Measurements from ENCODE around the gene ZNF784. TPM values are rescaled to one million over a fixed set of nuclear protein-coding genes. Genes with fewer than 3 reads are reported as not detected.

The ZNF784 gene
- total and polyA plus RNA-seq, 7 donors: 2.8 to 9.1 (median 7.2) TPM

- 58 to 82% methylated on average over 2 of the region's 2 CpGs for WGBS, 2 donors
- Histone ChIP-seq H3K27me3 (no peaks in the 10 kb centered on the region), H3K4me3 (no peak overlapping the region), H3K4me1 (peaks cover 0 to 18% (median 17%) of the 10 kb centered on the region in 4 donors), H3K27ac (no peak overlapping the region), H3K9me3 (no peaks in the 10 kb centered on the region), H3K36me3 (peaks cover 36 to 72% (median 56%) of the 10 kb centered on the region in 4 donors)
- intact Hi-C loops (cut with DNase I): loop anchor here (10.0 kb wide), 1 partner anchor 606 kb away; the partner anchor contains the start of gene RDH13
- no peak for DNase-seq
- TF ChIP-seq EP300 (IDR thresholded peaks at IDR 0.05): no peak
- TF ChIP-seq POLR2A (IDR thresholded peaks at IDR 0.05): no peak
- no peak for TF ChIP-seq POLR2AphosphoS5 (IDR thresholded peaks at IDR 0.05)
- no peak for TF ChIP-seq CTCF (IDR thresholded peaks at IDR 0.05)
Measured at GRCh38 chr19:55671054-55671378, 46.6 kb upstream of the ZNF784 start.

- Histone ChIP-seq H3K27ac (no peak overlapping the region), H3K36me3 (peaks cover 39 to 78% (median 62%) of the 10 kb centered on the region in 4 donors), H3K27me3 (no peaks in the 10 kb centered on the region), H3K9me3 (no peaks in the 10 kb centered on the region), H3K4me1 (peaks cover 0 to 14% (median 12%) of the 10 kb centered on the region in 4 donors), H3K4me3 (no peak overlapping the region)
- intact Hi-C loops (cut with DNase I): loop anchor here (10.0 kb wide), 1 partner anchor 606 kb away; the partner anchor contains the start of gene RDH13
- no peak for TF ChIP-seq POLR2A (IDR thresholded peaks at IDR 0.05)
- TF ChIP-seq POLR2AphosphoS5 (IDR thresholded peaks at IDR 0.05): no peak
- no peak for TF ChIP-seq CTCF (IDR thresholded peaks at IDR 0.05)
- TF ChIP-seq EP300 (IDR thresholded peaks at IDR 0.05): no peak
- 77 to 85% methylated on average over 23 of the region's 23 CpGs for WGBS, 2 donors
- peak; percentile 85 for DNase-seq
Measured at GRCh38 chr19:55670280-55671053, 46.1 kb upstream of the ZNF784 start.

GRCh38 chr19:55669418-55670279 is 45.3 kb upstream of the ZNF784 start:
- Histone ChIP-seq H3K4me3 (no peak overlapping the region), H3K36me3 (peaks cover 39 to 83% (median 64%) of the 10 kb centered on the region in 4 donors), H3K4me1 (peaks cover 0 to 12% (median 9%) of the 10 kb centered on the region in 4 donors), H3K27ac (no peak overlapping the region), H3K9me3 (no peaks in the 10 kb centered on the region), H3K27me3 (no peaks in the 10 kb centered on the region)
- intact Hi-C loops (cut with DNase I): loop anchor here (10.0 kb wide), 1 partner anchor 605 kb away; the partner anchor contains the start of gene RDH13
- WGBS, 2 donors: 89 to 91% methylated on average over 43 of the region's 43 CpGs
- no peak for DNase-seq
- TF ChIP-seq POLR2A (IDR thresholded peaks at IDR 0.05) (no peak), CTCF (IDR thresholded peaks at IDR 0.05) (no peak), EP300 (IDR thresholded peaks at IDR 0.05) (no peak), POLR2AphosphoS5 (IDR thresholded peaks at IDR 0.05) (no peak)

GRCh38 chr19:55668603-55669348 is 44.4 kb upstream of the ZNF784 start:
- no peak for DNase-seq
- TF ChIP-seq POLR2A (IDR thresholded peaks at IDR 0.05): no peak
- TF ChIP-seq EP300 (IDR thresholded peaks at IDR 0.05): no peak
- TF ChIP-seq POLR2AphosphoS5 (IDR thresholded peaks at IDR 0.05): no peak
- no peak for TF ChIP-seq CTCF (IDR thresholded peaks at IDR 0.05)
- H3K4me1 ChIP-seq: peaks cover 0 to 3% (median under 1%) of the 10 kb centered on the region in 4 donors
- WGBS, 2 donors: 88 to 90% methylated on average over 30 of the region's 30 CpGs
- no peaks in the 10 kb centered on the region for H3K9me3 ChIP-seq
- intact Hi-C loops (cut with DNase I): no loop called here
- H3K27me3 ChIP-seq: no peaks in the 10 kb centered on the region
- H3K4me3 ChIP-seq: no peak overlapping the region
- H3K27ac ChIP-seq: no peak overlapping the region
- H3K36me3 ChIP-seq: peaks cover 46 to 85% (median 68%) of the 10 kb centered on the region in 4 donors
